ENCODE data around the gene CPE. TPM values are rescaled to one million over a fixed set of nuclear protein-coding genes. Genes with fewer than 3 reads are reported as not detected.

Gene CPE
- 52.3 TPM for total RNA-seq
- polyA plus RNA-seq, result 94.5 TPM
- long read RNA-seq, donor 1, result 0 reads
- long read RNA-seq, donor 2, result 0 reads
- long read RNA-seq, donor 3, transcript CPE-201 (9 exons, 2,421 nt), result major isoform, 15 of 45 reads
- long read RNA-seq, donor 3, partial matches to known transcripts, result 30 of 45 reads
- long read RNA-seq, donor 3, other reads (novel, unspliced or antisense), result 0 of 45 reads
- long read RNA-seq, donor 4, transcript CPE-201 (9 exons, 2,421 nt), result major isoform, 5 of 17 reads
- long read RNA-seq, donor 4, partial matches to known transcripts, result 12 of 17 reads
- long read RNA-seq, donor 4, other reads (novel, unspliced or antisense), result 0 of 17 reads
- long read RNA-seq, donor 5, transcript CPE-201 (9 exons, 2,421 nt), result major isoform, 29 of 43 reads
- long read RNA-seq, donor 5, partial matches to known transcripts, result 14 of 43 reads
- long read RNA-seq, donor 5, other reads (novel, unspliced or antisense), result 0 of 43 reads
- long read RNA-seq, donor 6, transcript CPE-201 (9 exons, 2,421 nt), result major isoform, 18 of 25 reads
- long read RNA-seq, donor 6, partial matches to known transcripts, result 7 of 25 reads
- long read RNA-seq, donor 6, other reads (novel, unspliced or antisense), result 0 of 25 reads
- long read RNA-seq, donor 7, transcript CPE-201 (9 exons, 2,421 nt), result major isoform, 16 of 38 reads
- long read RNA-seq, donor 7, partial matches to known transcripts, result 22 of 38 reads
- long read RNA-seq, donor 7, other reads (novel, unspliced or antisense), result 0 of 38 reads
- long read RNA-seq, donor 8, transcript CPE-201 (9 exons, 2,421 nt), result major isoform, 12 of 18 reads
- long read RNA-seq, donor 8, partial matches to known transcripts, result 6 of 18 reads
- long read RNA-seq, donor 8, other reads (novel, unspliced or antisense), result 0 of 18 reads
- long read RNA-seq, donor 9, transcript CPE-201 (9 exons, 2,421 nt), result major isoform, 19 of 19 reads
- long read RNA-seq, donor 9, partial matches to known transcripts, result 0 of 19 reads
- long read RNA-seq, donor 9, other reads (novel, unspliced or antisense), result 0 of 19 reads
- long read RNA-seq, donor 10, transcript CPE-201 (9 exons, 2,421 nt), result major isoform, 14 of 14 reads
- long read RNA-seq, donor 10, partial matches to known transcripts, result 0 of 14 reads
- long read RNA-seq, donor 10, other reads (novel, unspliced or antisense), result 0 of 14 reads

GRCh38 chr4:165378745-165379677, at the start of gene CPE:
Gene CPE (plus strand): TSS chr4:165379008. CDS start chr4:165379222, 214 bp downstream.
- DNase-seq (ENCODE audit: low read depth in 6 of 9, low spot score in 9 of 9), result peak in 3 of 9 donors; percentile 12 to 43 (median 12)
- peak within 1 kb of the TSS; percentile 49 to 66 for H3K27ac ChIP-seq (ENCODE audit: low read depth in 1 of 2, low read length in 1 of 2)

DNA sequence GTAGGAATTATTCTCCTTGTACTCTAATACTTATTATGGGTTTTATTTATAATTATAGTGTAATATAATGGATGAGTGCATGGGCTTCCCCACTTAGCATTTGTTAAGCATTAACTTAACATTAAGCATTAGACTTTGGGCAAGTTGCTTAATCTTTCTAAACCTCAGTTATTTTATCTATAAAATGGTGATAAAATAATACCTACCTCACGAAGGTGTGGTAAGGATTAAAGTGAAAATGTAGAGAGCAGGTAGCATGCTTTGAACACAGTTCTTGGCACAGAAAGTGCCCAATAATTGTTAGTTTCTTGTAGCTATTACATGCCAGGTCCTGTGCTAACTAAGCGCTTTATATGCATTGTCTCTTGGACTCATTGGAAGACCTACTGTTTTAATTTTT, 48.7 kb upstream of the CPE start:
- Histone ChIP-seq H3K4me1 (ENCODE audit: control insufficient read depth in 2 of 2, insufficient read depth in 2 of 2, low read length in 2 of 2) (peaks cover 0 to 18% of the 10 kb centered on the region in 2 donors), H3K27ac (ENCODE audit: low read depth in 1 of 2, low read length in 1 of 2) (no peak overlapping the region), H3K9me3 (ENCODE audit: control insufficient read depth in 2 of 2, insufficient read depth in 1 of 2, low read length in 1 of 2) (no peaks in the 10 kb centered on the region), H3K36me3 (ENCODE audit: control insufficient read depth in 2 of 2, insufficient read depth in 2 of 2, low read length in 1 of 2) (peaks cover 3 to 17% of the 10 kb centered on the region in 2 donors), H3K4me3 (ENCODE audit: low read length in 2 of 2) (no peak overlapping the region), H3K27me3 (ENCODE audit: control insufficient read depth in 2 of 2, insufficient read depth in 1 of 2, low read length in 1 of 2) (no peaks in the 10 kb centered on the region)
- WGBS, result 97% methylated on average over 2 of the region's 2 CpGs
- DNase-seq (ENCODE audit: low read depth in 6 of 9, low spot score in 9 of 9), result no peak

More at GRCh38 chr4:165378745-165379677, at the start of gene CPE:
- H3K36me3 ChIP-seq (ENCODE audit: control insufficient read depth in 2 of 2, insufficient read depth in 2 of 2, low read length in 1 of 2), result no peaks in the 10 kb centered on the region
- peak within 1 kb of the TSS; percentile 26 to 40 for H3K4me3 ChIP-seq (ENCODE audit: low read length in 2 of 2)
- peaks cover 24 to 65% of the 10 kb centered on the region in 2 donors for H3K27me3 ChIP-seq (ENCODE audit: control insufficient read depth in 2 of 2, insufficient read depth in 1 of 2, low read length in 1 of 2)
- no peaks in the 10 kb centered on the region for H3K9me3 ChIP-seq (ENCODE audit: control insufficient read depth in 2 of 2, insufficient read depth in 1 of 2, low read length in 1 of 2)
- WGBS, result 3% methylated on average over 82 of the region's 82 CpGs
- H3K4me1 ChIP-seq (ENCODE audit: control insufficient read depth in 2 of 2, insufficient read depth in 2 of 2, low read length in 2 of 2), result peaks cover 0 to 7% of the 10 kb centered on the region in 2 donors

DNA sequence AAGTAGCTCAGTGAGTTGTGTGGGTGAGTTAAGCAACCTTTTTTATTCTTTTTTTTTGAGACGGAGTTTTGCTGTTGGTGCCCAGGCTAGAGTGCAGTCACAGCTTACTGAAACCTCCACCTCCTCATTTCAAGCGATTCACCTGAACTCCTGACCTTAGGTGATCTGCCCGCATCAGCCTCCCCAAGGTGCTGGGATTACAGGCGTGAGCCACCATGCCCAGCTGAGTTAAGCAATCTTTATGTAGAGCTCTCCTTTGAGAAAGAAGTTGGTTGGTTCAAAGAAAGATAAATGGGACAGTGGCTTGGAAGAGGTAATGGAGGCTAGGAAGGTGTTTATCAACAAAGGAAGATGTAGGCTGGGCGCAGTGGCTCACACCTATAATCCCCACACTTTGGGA, 48.1 kb upstream of the CPE start:
- H3K4me3 ChIP-seq (ENCODE audit: low read length in 2 of 2), result no peak overlapping the region
- H3K27ac ChIP-seq (ENCODE audit: low read depth in 1 of 2, low read length in 1 of 2), result no peak overlapping the region
- DNase-seq (ENCODE audit: low read depth in 6 of 9, low spot score in 9 of 9), result no peak
- H3K27me3 ChIP-seq (ENCODE audit: control insufficient read depth in 2 of 2, insufficient read depth in 1 of 2, low read length in 1 of 2), result no peaks in the 10 kb centered on the region
- peaks cover 0 to 18% of the 10 kb centered on the region in 2 donors for H3K4me1 ChIP-seq (ENCODE audit: control insufficient read depth in 2 of 2, insufficient read depth in 2 of 2, low read length in 2 of 2)
- 91% methylated on average over 5 of the region's 5 CpGs for WGBS
- H3K36me3 ChIP-seq (ENCODE audit: control insufficient read depth in 2 of 2, insufficient read depth in 2 of 2, low read length in 1 of 2), result peaks cover 3 to 23% of the 10 kb centered on the region in 2 donors
- H3K9me3 ChIP-seq (ENCODE audit: control insufficient read depth in 2 of 2, insufficient read depth in 1 of 2, low read length in 1 of 2), result no peaks in the 10 kb centered on the region

- Histone ChIP-seq H3K36me3 (ENCODE audit: control insufficient read depth in 2 of 2, insufficient read depth in 2 of 2, low read length in 1 of 2) (peaks cover 3 to 23% of the 10 kb centered on the region in 2 donors), H3K27ac (ENCODE audit: low read depth in 1 of 2, low read length in 1 of 2) (no peak overlapping the region), H3K9me3 (ENCODE audit: control insufficient read depth in 2 of 2, insufficient read depth in 1 of 2, low read length in 1 of 2) (no peaks in the 10 kb centered on the region), H3K4me1 (ENCODE audit: control insufficient read depth in 2 of 2, insufficient read depth in 2 of 2, low read length in 2 of 2) (peaks cover 0 to 15% of the 10 kb centered on the region in 2 donors), H3K4me3 (ENCODE audit: low read length in 2 of 2) (no peak overlapping the region), H3K27me3 (ENCODE audit: control insufficient read depth in 2 of 2, insufficient read depth in 1 of 2, low read length in 1 of 2) (no peaks in the 10 kb centered on the region)
- no peak for DNase-seq (ENCODE audit: low read depth in 6 of 9, low spot score in 9 of 9)
- 96% methylated on average over 1 of the region's 1 CpG for WGBS
Observed at GRCh38 chr4:165331359-165331758, 47.4 kb upstream of the CPE start.

DNA sequence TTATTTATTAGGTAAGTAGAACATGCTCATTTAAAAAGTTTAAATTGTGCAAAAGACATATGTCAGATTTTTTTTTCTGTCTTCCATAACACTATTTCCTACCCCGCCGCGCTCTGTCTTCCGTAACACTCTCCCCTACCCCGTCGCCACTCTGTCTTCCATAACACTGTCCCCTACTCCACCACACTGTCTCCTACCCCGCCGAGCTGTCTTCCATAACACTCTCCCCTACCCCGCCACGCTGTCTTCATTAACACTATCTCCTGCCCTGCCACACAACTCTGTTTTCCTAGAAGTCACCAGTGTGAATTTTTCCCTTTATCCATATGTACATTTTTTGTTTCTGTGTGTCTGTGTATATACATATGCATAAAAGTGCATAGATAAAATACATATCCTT, 47.0 kb upstream of the CPE start:
- no peak for DNase-seq (ENCODE audit: low read depth in 6 of 9, low spot score in 9 of 9)
- Histone ChIP-seq H3K36me3 (ENCODE audit: control insufficient read depth in 2 of 2, insufficient read depth in 2 of 2, low read length in 1 of 2) (peaks cover 3 to 28% of the 10 kb centered on the region in 2 donors), H3K4me1 (ENCODE audit: control insufficient read depth in 2 of 2, insufficient read depth in 2 of 2, low read length in 2 of 2) (peaks cover 0 to 13% of the 10 kb centered on the region in 2 donors), H3K9me3 (ENCODE audit: control insufficient read depth in 2 of 2, insufficient read depth in 1 of 2, low read length in 1 of 2) (no peaks in the 10 kb centered on the region), H3K27ac (ENCODE audit: low read depth in 1 of 2, low read length in 1 of 2) (no peak overlapping the region), H3K4me3 (ENCODE audit: low read length in 2 of 2) (no peak overlapping the region), H3K27me3 (ENCODE audit: control insufficient read depth in 2 of 2, insufficient read depth in 1 of 2, low read length in 1 of 2) (no peaks in the 10 kb centered on the region)
- WGBS, result 95% methylated on average over 10 of the region's 10 CpGs

DNA sequence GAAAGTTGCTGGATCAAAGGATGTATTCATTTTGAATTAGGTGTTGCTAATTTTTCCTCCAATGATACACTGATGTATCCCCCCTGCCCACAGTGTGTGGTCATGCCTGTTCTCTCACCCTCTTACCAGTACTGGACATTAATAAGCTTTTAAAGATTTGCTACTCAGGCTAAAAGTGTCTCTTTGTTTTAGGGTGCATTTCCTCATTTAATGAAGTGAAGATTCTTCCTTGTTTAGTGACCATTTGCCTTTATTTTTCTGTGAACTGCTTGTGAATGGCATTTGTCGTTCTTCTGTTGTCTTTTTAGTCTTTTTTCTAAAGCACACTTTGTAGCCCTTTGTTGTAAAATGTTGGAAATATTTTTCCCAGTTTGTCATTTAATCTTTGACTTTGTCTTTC, 46.3 kb upstream of the CPE start:
- no peak for DNase-seq (ENCODE audit: low read depth in 6 of 9, low spot score in 9 of 9)
- WGBS, result 94% methylated on average over 1 of the region's 1 CpG
- peaks cover 0 to 13% of the 10 kb centered on the region in 2 donors for H3K4me1 ChIP-seq (ENCODE audit: control insufficient read depth in 2 of 2, insufficient read depth in 2 of 2, low read length in 2 of 2)

DNA sequence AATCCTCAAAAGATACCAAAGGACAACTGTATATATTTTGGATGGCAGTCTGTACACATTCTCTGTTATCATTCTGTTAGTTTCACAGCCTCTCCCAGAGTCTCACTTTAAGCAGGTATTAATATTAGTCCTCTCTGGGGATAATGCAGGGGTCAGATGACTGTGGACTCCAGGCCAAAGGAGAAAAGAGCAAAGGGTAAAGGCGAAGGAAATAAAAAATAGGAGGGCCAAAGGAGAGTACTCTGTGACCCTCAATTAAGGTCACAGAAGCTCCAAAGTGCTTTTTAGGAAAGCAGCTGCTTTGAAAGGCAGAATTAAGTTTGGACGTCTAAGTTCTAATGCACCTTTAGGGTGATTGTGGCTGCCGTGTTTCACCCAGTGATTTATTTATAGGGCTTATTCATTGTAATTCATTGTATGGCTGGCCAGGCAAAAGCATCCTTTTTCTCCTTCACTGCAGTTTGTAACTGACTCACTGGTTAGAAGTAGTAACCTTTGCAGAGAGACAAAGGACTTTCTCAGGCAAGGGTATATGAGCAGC, 43.6 kb upstream of the CPE start:
- DNase-seq (ENCODE audit: low read depth in 6 of 9, low spot score in 9 of 9), result no peak
- Histone ChIP-seq H3K36me3 (ENCODE audit: control insufficient read depth in 2 of 2, insufficient read depth in 2 of 2, low read length in 1 of 2) (peaks cover 6 to 38% of the 10 kb centered on the region in 2 donors), H3K4me3 (ENCODE audit: low read length in 2 of 2) (no peak overlapping the region), H3K27me3 (ENCODE audit: control insufficient read depth in 2 of 2, insufficient read depth in 1 of 2, low read length in 1 of 2) (no peaks in the 10 kb centered on the region), H3K4me1 (ENCODE audit: control insufficient read depth in 2 of 2, insufficient read depth in 2 of 2, low read length in 2 of 2) (no peaks in the 10 kb centered on the region), H3K9me3 (ENCODE audit: control insufficient read depth in 2 of 2, insufficient read depth in 1 of 2, low read length in 1 of 2) (no peaks in the 10 kb centered on the region), H3K27ac (ENCODE audit: low read depth in 1 of 2, low read length in 1 of 2) (no peak overlapping the region)
- WGBS, result 96% methylated on average over 3 of the region's 3 CpGs

More for the DNA sequence above, 46.3 kb upstream of the CPE start:
- Histone ChIP-seq H3K4me3 (ENCODE audit: low read length in 2 of 2) (no peak overlapping the region), H3K9me3 (ENCODE audit: control insufficient read depth in 2 of 2, insufficient read depth in 1 of 2, low read length in 1 of 2) (no peaks in the 10 kb centered on the region), H3K36me3 (ENCODE audit: control insufficient read depth in 2 of 2, insufficient read depth in 2 of 2, low read length in 1 of 2) (peaks cover 3 to 28% of the 10 kb centered on the region in 2 donors), H3K27me3 (ENCODE audit: control insufficient read depth in 2 of 2, insufficient read depth in 1 of 2, low read length in 1 of 2) (no peaks in the 10 kb centered on the region), H3K27ac (ENCODE audit: low read depth in 1 of 2, low read length in 1 of 2) (no peak overlapping the region)

DNA sequence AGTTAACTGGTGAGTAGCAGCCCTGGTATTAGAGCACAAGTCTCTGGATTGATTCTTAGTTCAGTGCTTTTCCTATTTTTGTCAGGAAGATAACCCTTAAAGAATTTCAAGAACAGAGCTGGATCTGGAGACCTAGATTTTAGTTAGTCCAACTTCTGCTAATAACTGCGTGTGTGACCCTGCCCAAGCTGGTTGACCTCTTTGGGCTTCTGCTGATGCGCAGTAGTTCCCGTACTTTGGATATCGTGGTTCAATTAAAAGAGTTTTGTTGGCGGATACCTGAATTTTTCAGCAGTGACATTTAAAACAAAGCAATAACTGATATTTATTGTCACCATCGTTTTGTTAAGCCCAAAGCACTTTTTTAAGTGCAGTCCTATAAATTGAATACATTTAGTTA, 42.1 kb upstream of the CPE start:
- no peak overlapping the region for H3K27ac ChIP-seq (ENCODE audit: low read depth in 1 of 2, low read length in 1 of 2)
- H3K9me3 ChIP-seq (ENCODE audit: control insufficient read depth in 2 of 2, insufficient read depth in 1 of 2, low read length in 1 of 2), result no peaks in the 10 kb centered on the region
- H3K4me1 ChIP-seq (ENCODE audit: control insufficient read depth in 2 of 2, insufficient read depth in 2 of 2, low read length in 2 of 2), result no peaks in the 10 kb centered on the region
- no peak for DNase-seq (ENCODE audit: low read depth in 6 of 9, low spot score in 9 of 9)
- 97% methylated on average over 6 of the region's 6 CpGs for WGBS
- H3K4me3 ChIP-seq (ENCODE audit: low read length in 2 of 2), result no peak overlapping the region
- H3K36me3 ChIP-seq (ENCODE audit: control insufficient read depth in 2 of 2, insufficient read depth in 2 of 2, low read length in 1 of 2), result peaks cover 3 to 43% of the 10 kb centered on the region in 2 donors
- no peaks in the 10 kb centered on the region for H3K27me3 ChIP-seq (ENCODE audit: control insufficient read depth in 2 of 2, insufficient read depth in 1 of 2, low read length in 1 of 2)
